Pancreas (tissue), 10 donors: ENCODE data around the gene GALNT5. TPM values are rescaled to one million over a fixed set of nuclear protein-coding genes. Genes with fewer than 3 reads are reported as not detected.

Experiments used
- ATAC-seq, 4 donors: fragments of 200-7000 bp; cut with Tn5 transposase; one replicate each; pipeline versions ENCODE4 v1.8.0 to v1.9.1; 2020; ENCODE audit warnings: mild to moderate bottlenecking in 4 of 4, moderate library complexity in 4 of 4
- DNase-seq, 6 donors: peaks; one replicate each; pipeline ENCODE4 v3.0.0-alpha.2; 2020
- FAIRE-seq: peaks from 2 replicates; lab custom pipeline; 2012; peaks lifted over from hg19 to GRCh38; lab: Jason Lieb, UNC
- H3K27ac ChIP-seq, 4 donors: fragments of 200-600 bp; sonication (generic); 1 replicate in 3 of 4; 2 replicates in 1 of 4; pipeline versions ENCODE4 v1.5.0 to v1.8.0; 2020
- H3K27me3 ChIP-seq, 4 donors: fragments of 200-600 bp; one replicate each; pipeline ENCODE4 v1.8.0; 2021
- H3K36me3 ChIP-seq, 3 donors: fragments of 200-600 bp; sonication (generic) in 1 of 3; one replicate each; pipeline versions ENCODE4 v1.5.0 to v1.8.0; 2020 to 2021
- H3K4me1 ChIP-seq, 3 donors: fragments of 200-600 bp; one replicate each; pipeline ENCODE4 v1.8.0; 2021
- H3K4me3 ChIP-seq, 4 donors: fragments of 200-600 bp; sonication (generic) in 2 of 4; one replicate each; pipeline versions ENCODE4 v1.5.0 to v1.8.0; 2020 to 2021
- H3K9me3 ChIP-seq, 4 donors: fragments of 200-600 bp; one replicate each; pipeline ENCODE4 v1.8.0; 2021
- CTCF ChIP-seq, 4 donors: fragments of 200-600 bp; sonication (generic) in 3 of 4; IDR thresholded peaks; one replicate each; pipeline versions ENCODE4 v1.5.0 to v1.8.0; 2021; ENCODE audit warnings: antibody characterized with exemption in 4 of 4
- WGBS, 2 donors: extraction: QIAGEN DNeasy Blood & Tissue Kit; methylation state at CpG; one replicate each; pipeline ENCODE4 v1.1.7; 2013; 5-methylcytosine and 5-hydroxymethylcytosine counted together
- intact Hi-C, 3 donors: fragments of 100-400 bp; cut with DNase I; formaldehyde crosslinking; loops; one replicate each; pipeline versions ENCODE4 v1.11.1 to v1.14.2; 2022
- polyA plus RNA-seq, 2 donors: library from polyadenylated mRNA; stranded (reverse); fragments of 200-250 nt; gene quantifications; one replicate each; pipeline ENCODE4 v1.2.3, GENCODE V29; 2013
- total RNA-seq, 6 donors: library from RNA; stranded (reverse); fragmentation: NEBNext Ultra II Directional in 4 of 6; extraction: Animal tissue kit (Norgen Biotek cat#: 25700) in 4 of 6; gene quantifications; one replicate each; pipeline versions ENCODE4 v1.2.1 to v1.2.4, GENCODE V29; 2021 to 2023
- donor health status: healthy with polysubstance abuse.
- donor health status: DM: no; HTN: no; CAD: no; lungs with moderate emphysema.
- donor health status: DM: no; HTN: no; CAD: no.
- donor health status: control.
- donor health status: control.
- donor health status: Bipolar disorder and iron deficiency.
- donor health status: DM: yes; HTN: yes; CAD: no.
- donor health status: DM: no; HTN: no; CAD: no.
- donor health status: DM: no; HTN: no; CAD: no.
- donor health status: DM: yes; HTN: yes; CAD: no.

The GALNT5 gene
- total and polyA plus RNA-seq, 8 donors, result 0.08 to 0.60 (median 0.16) TPM; not detected in 2

- WGBS, 2 donors, result 59 to 63% methylated on average over 2 of the region's 2 CpGs
- ATAC-seq (no peak), DNase-seq (no peak), FAIRE-seq (no peak)
- H3K36me3 ChIP-seq, result no peaks in the 10 kb centered on the region
- H3K9me3 ChIP-seq, result no peaks in the 10 kb centered on the region
- peaks cover 0 to 5% (median 3%) of the 10 kb centered on the region in 3 donors for H3K4me1 ChIP-seq
- no peaks in the 10 kb centered on the region for H3K27me3 ChIP-seq
- no peak overlapping the region for H3K4me3 ChIP-seq
- intact Hi-C loops, result no loop called here
- H3K27ac ChIP-seq, result no peak overlapping the region
- TF ChIP-seq CTCF (IDR thresholded peaks at IDR 0.05), result no peak
Observed at GRCh38 chr2:157324331-157324843, 66.9 kb downstream of the GALNT5 start.

GRCh38 chr2:157325786-157326185 lies 68.3 kb downstream of the GALNT5 start, which contains the start of gene ERMN:
Gene ERMN (minus strand): TSS chr2:157325824. CDS start chr2:157325642, 182 bp downstream.
- TF ChIP-seq CTCF (IDR thresholded peaks at IDR 0.05), result no peak
- Histone ChIP-seq H3K27ac (no peak within 1 kb of the TSS), H3K27me3 (no peaks in the 10 kb centered on the region), H3K36me3 (no peaks in the 10 kb centered on the region), H3K4me1 (peaks cover 0 to 15% (median 5%) of the 10 kb centered on the region in 3 donors), H3K4me3 (no peak within 1 kb of the TSS), H3K9me3 (no peaks in the 10 kb centered on the region)
- intact Hi-C loops, result no loop called here
- FAIRE-seq (no peak), ATAC-seq (no peak), DNase-seq (no peak)

- no peak for FAIRE-seq
- intact Hi-C loops, result no loop called here
Observed at GRCh38 chr2:157326698-157327097, 69.2 kb downstream of the GALNT5 start.

GRCh38 chr2:157327200-157327599 lies 69.7 kb downstream of the GALNT5 start:
- ATAC-seq (no peak), FAIRE-seq (no peak), DNase-seq (no peak)
- no peak for TF ChIP-seq CTCF (IDR thresholded peaks at IDR 0.05)
- H3K27me3 ChIP-seq, result no peaks in the 10 kb centered on the region
- H3K4me1 ChIP-seq, result peaks cover 0 to 15% (median 5%) of the 10 kb centered on the region in 3 donors
- H3K9me3 ChIP-seq, result no peaks in the 10 kb centered on the region
- intact Hi-C loops, result no loop called here
- H3K27ac ChIP-seq, result no peak overlapping the region
- H3K36me3 ChIP-seq, result no peaks in the 10 kb centered on the region
- no peak overlapping the region for H3K4me3 ChIP-seq
- WGBS, 2 donors, result 55 to 60% methylated on average over 3 of the region's 3 CpGs

More at GRCh38 chr2:157326698-157327097, 69.2 kb downstream of the GALNT5 start:
- Histone ChIP-seq H3K27ac (no peak overlapping the region), H3K4me3 (no peak overlapping the region), H3K9me3 (no peaks in the 10 kb centered on the region), H3K4me1 (peaks cover 0 to 15% (median 5%) of the 10 kb centered on the region in 3 donors), H3K27me3 (no peaks in the 10 kb centered on the region), H3K36me3 (no peaks in the 10 kb centered on the region)
- WGBS, 2 donors, result 78 to 79% methylated on average over 3 of the region's 3 CpGs
- no peak for ATAC-seq
- TF ChIP-seq CTCF (IDR thresholded peaks at IDR 0.05), result no peak
- DNase-seq, result no peak
